Nephron (organoid): ENCODE data around the gene BATF3.
"Not testable (repeated sequence)": the region's sequence is repeated elsewhere in the genome, so short reads cannot be mapped to it uniquely, and the experiment has no call there.

Source experiments
- H3K27ac Mint-ChIP-seq, 3 experiments: 2 replicates each; pipeline ENCODE4 v1.8.0; 2020; ENCODE audit warnings: mixed read lengths in 3 of 3, mild to moderate bottlenecking in 2 of 3, moderate library complexity in 1 of 3
- H3K27me3 Mint-ChIP-seq: 2 replicates; pipeline ENCODE4 v1.8.0; 2021; ENCODE audit warnings: low read depth, mild to moderate bottlenecking, moderate library complexity, mixed read lengths
- H3K36me3 Mint-ChIP-seq: 2 replicates; pipeline ENCODE4 v1.8.0; 2020; ENCODE audit warnings: low read depth, mixed read lengths
- H3K4me1 Mint-ChIP-seq: 2 replicates; pipeline ENCODE4 v1.8.0; 2020; ENCODE audit warnings: mixed read lengths
- H3K4me3 Mint-ChIP-seq, 3 experiments: 2 replicates each; pipeline ENCODE4 v1.8.0; 2020; ENCODE audit warnings: mild to moderate bottlenecking in 3 of 3, mixed read lengths in 3 of 3, moderate library complexity in 2 of 3
- H3K9me3 Mint-ChIP-seq: 2 replicates; pipeline ENCODE4 v1.8.0; 2020; ENCODE audit warnings: mixed read lengths
- TF ChIP-seq, protein P1 (sequence below), 3 experiments: fragments of 200-600 bp; sonication (generic); IDR thresholded peaks; one replicate each; pipeline ENCODE4 v1.5.0; 2021; ENCODE audit warnings: antibody characterized with exemption in 3 of 3; ENCODE audit not compliant: unreplicated experiment in 3 of 3

BATF3 gene

DNA sequence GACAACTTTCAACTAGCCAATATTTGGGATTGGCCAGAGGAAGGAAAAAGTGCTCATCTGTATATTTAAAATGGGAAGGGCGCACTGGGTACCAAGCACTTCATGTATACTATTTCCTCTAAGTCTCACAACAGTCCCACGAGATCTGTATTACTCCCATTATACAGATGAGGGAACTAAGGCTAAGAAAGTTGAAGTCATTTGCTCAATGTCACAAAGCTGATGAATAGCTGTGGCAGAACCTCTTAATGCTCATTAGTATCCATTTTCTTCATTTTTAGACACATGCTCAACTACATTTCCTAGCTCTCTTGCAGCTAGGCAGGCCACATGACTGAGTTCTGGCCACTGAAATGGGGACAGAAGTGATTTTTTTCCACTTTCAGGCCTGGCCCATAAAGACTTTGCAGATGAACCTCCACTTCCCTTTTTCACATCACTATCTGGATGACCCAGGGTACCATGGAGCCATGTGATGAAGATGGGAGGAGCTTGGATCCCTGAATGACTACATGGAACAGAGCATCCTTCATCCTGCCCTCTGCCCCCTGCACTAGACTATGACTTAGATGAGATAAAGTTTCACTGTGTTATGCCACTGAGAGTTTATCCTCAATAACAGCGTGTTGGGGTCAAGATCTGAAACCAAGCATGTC lies 59.3 kb downstream of the BATF3 start:
- Mint-ChIP-seq H3K4me1 (peaks cover 32% of the 10 kb centered on the region), H3K4me3 (no peak overlapping the region), H3K27ac (no peak overlapping the region), H3K9me3 (no peaks in the 10 kb centered on the region), H3K27me3 (peaks cover 10% of the 10 kb centered on the region), H3K36me3 (no peaks in the 10 kb centered on the region)
- TF ChIP-seq, protein P1, sequence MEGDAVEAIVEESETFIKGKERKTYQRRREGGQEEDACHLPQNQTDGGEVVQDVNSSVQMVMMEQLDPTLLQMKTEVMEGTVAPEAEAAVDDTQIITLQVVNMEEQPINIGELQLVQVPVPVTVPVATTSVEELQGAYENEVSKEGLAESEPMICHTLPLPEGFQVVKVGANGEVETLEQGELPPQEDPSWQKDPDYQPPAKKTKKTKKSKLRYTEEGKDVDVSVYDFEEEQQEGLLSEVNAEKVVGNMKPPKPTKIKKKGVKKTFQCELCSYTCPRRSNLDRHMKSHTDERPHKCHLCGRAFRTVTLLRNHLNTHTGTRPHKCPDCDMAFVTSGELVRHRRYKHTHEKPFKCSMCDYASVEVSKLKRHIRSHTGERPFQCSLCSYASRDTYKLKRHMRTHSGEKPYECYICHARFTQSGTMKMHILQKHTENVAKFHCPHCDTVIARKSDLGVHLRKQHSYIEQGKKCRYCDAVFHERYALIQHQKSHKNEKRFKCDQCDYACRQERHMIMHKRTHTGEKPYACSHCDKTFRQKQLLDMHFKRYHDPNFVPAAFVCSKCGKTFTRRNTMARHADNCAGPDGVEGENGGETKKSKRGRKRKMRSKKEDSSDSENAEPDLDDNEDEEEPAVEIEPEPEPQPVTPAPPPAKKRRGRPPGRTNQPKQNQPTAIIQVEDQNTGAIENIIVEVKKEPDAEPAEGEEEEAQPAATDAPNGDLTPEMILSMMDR (IDR thresholded peaks at IDR 0.05; ENCODE audit: unreplicated experiment in 3 of 3): no peak

DNA sequence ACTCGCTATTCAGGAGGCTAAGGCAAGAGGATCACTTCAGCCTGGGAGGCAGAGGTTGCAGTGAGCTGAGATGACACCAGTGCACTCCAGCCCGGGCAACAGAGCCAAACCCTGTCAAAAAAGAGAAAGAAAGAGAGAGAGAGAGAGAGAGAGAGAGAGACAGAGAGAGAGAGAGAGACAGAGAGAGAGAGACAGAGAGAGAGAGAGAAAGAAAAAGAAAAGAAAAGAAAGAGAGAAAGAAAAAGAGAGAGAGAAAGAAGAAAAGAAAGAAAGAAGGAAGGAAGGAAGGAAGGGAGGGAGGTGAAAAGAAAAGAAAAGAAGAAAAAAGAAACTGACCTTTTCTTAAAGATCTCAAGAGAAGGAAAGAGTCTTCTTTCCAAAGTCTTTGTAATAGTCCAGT lies 60.1 kb downstream of the BATF3 start:
- H3K4me3 Mint-ChIP-seq, H3K27ac Mint-ChIP-seq, H3K27me3 Mint-ChIP-seq, H3K9me3 Mint-ChIP-seq, H3K36me3 Mint-ChIP-seq: not testable (repeated sequence)
- peaks cover 40% of the 10 kb centered on the region for H3K4me1 Mint-ChIP-seq

DNA sequence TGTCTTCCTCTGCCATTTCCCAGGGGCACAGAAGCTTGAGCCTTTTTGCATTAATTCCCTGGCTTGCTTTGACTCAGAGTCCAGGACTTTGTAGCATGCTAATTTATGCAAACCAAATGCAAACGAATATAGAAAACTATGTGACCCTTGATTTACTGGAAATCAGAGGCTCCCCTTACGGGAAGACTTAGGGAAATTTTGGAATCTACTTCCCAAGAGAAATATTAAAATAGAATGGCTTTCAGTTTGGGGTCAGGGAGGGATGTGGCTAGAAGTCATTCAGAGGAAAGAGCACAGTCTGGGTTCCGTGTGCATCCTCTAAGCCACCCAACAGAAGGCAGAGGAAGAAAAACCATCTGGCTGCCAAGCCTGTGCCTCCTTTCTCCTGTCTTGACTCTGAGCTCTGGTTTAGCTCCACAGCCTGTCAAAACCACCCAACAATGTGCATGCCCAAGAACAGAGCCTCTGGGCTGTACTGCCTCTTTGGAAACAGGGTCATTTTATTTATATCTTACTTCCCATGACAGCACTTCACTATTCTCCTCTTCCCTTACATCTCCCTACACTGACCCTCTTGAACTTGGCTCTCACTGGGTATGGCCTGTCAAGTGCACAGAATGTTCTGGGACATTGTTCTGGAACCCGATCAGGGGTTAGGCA lies 61.0 kb downstream of the BATF3 start:
- peak overlapping the region in 2 of 3 experiments; percentile 44 to 89 for H3K27ac Mint-ChIP-seq
- TF ChIP-seq, protein P1 (IDR thresholded peaks at IDR 0.05; ENCODE audit: unreplicated experiment in 3 of 3): no peak
- H3K4me1 Mint-ChIP-seq: peaks cover 42% of the 10 kb centered on the region
- H3K36me3 Mint-ChIP-seq: no peaks in the 10 kb centered on the region
- H3K27me3 Mint-ChIP-seq: peaks cover 10% of the 10 kb centered on the region
- peak overlapping the region in 1 of 3 experiments; percentile 32 for H3K4me3 Mint-ChIP-seq
- H3K9me3 Mint-ChIP-seq: peaks cover 3% of the 10 kb centered on the region

DNA sequence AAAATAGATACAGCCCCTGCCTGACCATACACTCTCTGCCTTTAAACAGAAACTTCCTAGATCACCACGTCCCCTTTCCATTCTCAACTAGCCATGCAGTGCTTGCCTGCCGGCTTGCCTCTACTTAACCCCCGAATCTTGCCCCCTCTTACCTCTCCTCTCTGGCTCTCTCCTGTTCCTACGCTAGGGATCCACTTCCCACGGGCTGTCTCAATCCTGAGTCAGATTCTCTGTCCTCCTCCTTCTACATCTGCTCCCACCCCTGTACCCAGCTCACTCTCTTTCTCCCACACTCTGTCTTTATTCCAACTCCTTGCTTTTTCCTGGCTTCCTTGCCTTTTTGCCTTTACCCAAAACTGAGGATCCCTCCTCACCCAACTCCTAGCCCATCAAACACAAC lies 61.7 kb downstream of the BATF3 start:
- Mint-ChIP-seq H3K9me3 (peaks cover 3% of the 10 kb centered on the region), H3K27ac (peak overlapping the region in 2 of 3 experiments; percentile 44 to 89), H3K36me3 (no peaks in the 10 kb centered on the region), H3K4me1 (peaks cover 42% of the 10 kb centered on the region), H3K27me3 (peaks cover 10% of the 10 kb centered on the region), H3K4me3 (peak overlapping the region in 1 of 3 experiments; percentile 32)
- TF ChIP-seq, protein P1 (IDR thresholded peaks at IDR 0.05; ENCODE audit: unreplicated experiment in 3 of 3): no peak
